ENCODE measurements around the gene NAA80.
"Not testable (repeated sequence)": the region's sequence is repeated elsewhere in the genome, so short reads cannot be mapped to it uniquely, and the experiment has no call there.

The NAA80 gene

DNA sequence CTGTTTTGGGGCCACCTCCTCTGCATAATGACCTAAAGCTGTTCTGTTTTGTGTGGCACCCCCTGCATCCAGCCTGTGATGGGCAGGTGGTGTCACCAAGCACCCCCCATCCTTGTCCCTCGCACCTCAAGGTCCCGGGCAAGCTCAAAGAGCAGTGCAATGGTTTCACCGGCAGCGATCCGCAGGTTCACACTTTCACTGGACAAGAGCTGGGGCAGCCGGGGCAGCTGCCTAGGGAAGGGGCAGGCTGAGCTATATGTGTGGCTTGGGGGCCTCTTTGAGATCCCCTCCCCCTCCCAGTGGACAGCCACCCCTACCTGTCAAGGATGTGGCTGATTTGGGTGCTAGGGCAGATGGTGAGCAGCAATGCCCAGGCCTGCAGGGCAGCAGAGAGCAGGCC is 10.1 kb downstream of the NAA80 start:
- no peak for DNase-seq (ENCODE audit: low spot score)

DNA sequence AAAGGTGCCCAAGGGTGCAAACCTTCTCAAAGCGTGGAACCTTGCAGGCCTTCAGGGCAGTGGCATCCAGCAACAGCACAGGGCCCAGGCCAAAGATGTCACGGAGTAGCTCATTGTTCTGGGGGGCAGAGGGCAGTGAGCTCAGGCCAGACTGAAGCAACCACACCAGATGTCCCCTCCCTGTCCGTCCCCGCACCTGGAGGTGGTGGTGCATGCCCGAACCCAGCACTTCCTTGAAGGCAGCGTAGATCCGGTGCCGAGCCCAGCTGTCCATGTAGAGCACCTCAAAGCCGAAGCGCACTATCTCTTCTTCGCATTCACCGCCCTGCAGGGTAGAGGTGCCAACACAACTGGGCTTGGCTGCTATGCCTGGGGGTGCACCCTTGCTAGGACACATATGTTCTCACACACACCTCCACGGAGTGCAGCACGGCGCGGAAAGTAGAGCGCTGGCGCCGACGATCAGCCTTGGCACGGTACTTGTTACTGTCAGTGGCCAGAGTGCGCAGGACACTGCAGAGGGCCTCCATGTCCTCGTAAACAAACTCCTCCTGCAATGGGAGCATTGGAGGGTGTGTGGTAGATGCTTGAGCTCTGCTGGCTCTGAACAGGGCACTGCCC is 10.7 kb downstream of the NAA80 start:
- DNase-seq (ENCODE audit: low spot score): no peak

GRCh38 chr3:50287262-50287661 is 11.9 kb downstream of the NAA80 start:
- no peak for DNase-seq (ENCODE audit: low spot score)

- no peak for DNase-seq (ENCODE audit: low spot score)
These were observed 12.6 kb downstream of the NAA80 start for GRCh38 chr3:50286322-50287227.

GRCh38 chr3:50284121-50284520 is 15.1 kb downstream of the NAA80 start:
- not testable (repeated sequence) for DNase-seq (ENCODE audit: low spot score)

DNA sequence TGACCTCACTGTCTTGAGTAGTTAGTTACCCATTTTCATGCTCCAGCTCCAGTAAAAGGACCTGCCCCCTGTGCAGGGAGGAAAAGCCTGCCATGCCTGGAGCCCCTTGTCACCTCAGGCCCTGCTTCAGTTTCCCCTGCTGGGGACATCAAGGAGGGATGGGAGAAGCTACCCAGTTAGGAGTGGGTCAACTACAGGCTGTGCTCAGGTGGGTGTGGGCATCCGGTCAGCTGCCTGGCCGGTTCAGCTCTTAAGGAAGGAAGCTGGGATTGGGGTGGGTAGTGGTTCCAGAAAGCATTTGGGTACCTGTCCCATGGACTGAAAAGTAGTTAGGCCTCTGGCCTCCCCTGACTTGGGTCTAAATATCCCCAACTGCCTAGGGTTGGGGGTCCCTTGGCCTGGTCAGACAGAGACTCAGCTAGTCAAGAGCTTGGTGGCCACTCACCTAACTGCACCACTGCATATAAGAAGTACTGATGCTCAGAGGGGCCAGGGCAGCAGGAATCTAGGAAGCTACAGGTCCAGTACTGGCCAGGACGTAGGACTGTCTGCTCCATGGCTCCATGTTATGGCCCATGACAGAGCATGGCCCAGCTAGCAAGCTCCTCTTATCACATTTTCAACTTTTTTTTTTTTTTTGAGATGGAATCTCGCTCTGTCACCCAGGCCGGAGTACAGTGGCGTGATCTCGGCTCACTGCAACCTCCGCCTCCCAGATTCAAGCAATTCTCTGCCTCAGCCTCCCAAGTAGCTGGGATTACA is 19.8 kb downstream of the NAA80 start:
- DNase-seq (ENCODE audit: low spot score): no peak

GRCh38 chr3:50278880-50279224 is 20.4 kb downstream of the NAA80 start, which contains the start of gene LSMEM2:
LSMEM2 (plus strand) TSS chr3:50279087; CDS start chr3:50279114, 27 bp downstream.
- no peak for DNase-seq (ENCODE audit: low spot score)

DNA sequence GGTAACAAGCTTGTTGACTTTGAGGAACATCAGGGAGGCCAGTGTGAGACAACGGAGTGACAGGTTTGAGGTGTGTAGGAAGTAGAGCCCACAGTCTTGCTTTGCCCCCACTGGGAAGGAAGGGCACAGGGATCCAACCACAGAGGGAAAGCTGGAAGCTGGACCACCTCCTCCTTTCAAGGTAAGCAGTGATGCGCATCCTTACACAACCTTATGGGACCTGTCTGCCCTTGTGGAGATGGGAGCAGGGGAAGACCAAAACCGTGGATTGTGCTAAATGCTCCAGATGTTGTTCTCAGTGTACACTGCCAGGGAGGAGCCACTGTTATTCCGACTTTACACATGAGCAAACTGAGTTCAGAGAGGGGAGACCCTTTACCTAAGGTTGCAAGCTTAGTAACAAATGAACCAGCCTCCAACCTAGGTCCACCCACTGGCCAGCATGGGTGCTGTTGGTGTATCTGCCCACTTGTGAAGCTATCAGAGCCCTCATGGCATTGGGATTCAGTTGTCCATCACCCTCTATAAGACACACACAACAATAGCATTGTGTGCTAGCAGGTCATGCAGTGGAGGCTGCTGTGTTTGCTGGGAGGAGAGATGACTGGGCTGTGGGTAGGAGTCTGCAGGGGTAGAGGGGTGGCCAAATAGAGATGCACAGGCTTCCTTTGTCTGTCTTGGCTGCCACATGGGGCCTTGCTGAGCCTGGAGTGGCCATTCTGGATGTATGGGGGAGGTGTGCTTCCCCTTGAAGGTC is 20.9 kb downstream of the NAA80 start:
- no peak for DNase-seq (ENCODE audit: low spot score)

DNA sequence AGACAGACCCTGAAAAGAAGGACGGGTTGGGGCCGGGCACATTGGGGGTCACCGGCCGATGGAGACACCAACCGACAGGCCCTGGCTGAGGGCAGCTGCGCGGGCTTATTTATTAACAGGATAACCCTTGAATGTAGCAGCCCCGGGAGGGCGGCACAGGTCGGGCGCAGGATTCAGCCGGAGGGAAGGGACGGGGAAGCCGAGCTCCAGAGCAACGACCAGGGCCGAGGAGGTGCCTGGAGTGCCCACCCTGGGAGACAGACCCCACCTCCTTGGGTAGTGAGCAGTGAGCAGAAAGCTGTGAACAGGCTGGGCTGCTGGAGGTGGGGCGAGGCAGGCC is 22.5 kb downstream of the NAA80 start:
- no peak for DNase-seq (ENCODE audit: low spot score)

DNA sequence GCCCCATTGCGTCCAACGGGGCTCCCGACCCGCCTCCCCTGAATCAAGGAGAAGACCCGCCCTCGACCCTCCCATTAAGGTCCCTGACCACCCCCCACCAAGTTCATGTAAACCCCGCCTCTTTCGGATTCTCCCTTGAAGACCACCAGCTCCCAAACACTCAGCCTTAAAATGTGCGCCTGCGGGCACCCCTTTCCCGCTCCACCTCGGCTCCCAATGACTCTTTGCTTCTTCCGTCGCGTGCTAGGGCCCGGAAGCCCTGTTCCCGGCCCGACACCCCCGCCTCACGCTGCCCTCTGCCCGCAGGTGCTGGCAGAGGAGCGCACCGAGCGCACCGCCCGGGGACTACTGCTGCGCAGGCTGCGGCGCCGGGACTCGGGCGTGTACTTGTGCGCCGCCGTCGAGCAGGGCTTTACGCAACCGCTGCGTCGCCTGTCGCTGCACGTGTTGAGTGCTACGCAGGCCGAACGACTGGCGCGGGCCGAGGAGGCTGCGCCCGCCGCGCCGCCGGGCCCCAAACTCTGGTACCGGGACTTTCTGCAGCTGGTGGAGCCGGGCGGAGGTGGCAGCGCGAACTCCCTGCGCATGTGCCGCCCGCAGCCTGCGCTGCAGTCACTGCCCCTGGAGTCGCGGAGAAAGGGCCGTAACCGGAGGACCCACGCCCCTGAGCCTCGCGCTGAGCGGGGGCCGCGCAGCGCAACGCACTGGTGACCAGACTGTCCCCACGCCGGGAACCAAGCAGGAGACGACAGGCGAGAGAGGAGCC is 23.0 kb downstream of the NAA80 start:
- no peak for DNase-seq (ENCODE audit: low spot score)

GRCh38 chr3:50275141-50275995 is 23.8 kb downstream of the NAA80 start:
- DNase-seq (ENCODE audit: low spot score): no peak

- peak; percentile 77 for DNase-seq (ENCODE audit: low spot score)
These were observed 24.7 kb downstream of the NAA80 start for GRCh38 chr3:50274371-50275104.

DNA sequence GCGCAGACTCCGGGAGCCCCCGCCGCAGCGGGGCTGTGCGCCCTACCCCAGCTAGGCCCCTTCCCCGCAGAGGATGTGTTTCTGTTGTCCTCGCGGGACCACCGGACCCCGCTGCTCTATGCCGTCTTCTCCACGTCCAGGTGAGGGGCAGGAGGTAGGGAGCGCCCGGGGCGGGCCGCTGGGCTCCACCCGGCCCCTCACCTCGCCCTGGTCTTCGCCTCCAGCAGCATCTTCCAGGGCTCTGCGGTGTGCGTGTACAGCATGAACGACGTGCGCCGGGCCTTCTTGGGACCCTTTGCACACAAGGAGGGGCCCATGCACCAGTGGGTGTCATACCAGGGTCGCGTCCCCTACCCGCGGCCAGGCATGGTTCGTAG is 25.5 kb downstream of the NAA80 start:
- DNase-seq (ENCODE audit: low spot score): no peak

GRCh38 chr3:50272911-50273688 is 26.1 kb downstream of the NAA80 start:
- peak; percentile 81 for DNase-seq (ENCODE audit: low spot score)

DNA sequence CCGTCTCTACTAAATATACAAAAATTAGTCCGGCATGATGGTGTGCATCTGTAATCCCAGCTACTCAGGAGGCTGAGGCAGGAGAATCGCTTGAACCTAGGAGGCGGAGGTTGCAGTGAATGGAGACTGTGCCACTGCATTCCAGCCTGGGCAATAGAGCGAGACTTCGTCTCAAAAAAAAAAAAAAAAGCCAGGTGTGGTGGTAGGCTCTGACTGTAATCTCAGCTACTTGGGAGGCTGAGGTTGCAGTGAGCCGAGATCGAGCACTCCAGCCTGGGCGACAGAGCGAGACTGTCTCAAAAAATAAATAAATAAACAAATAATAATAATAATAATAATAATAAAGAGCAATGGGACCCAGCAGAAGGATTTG is 26.7 kb downstream of the NAA80 start:
- not testable (repeated sequence) for DNase-seq (ENCODE audit: low spot score)

- no peak for DNase-seq (ENCODE audit: low spot score)
These were observed 27.8 kb downstream of the NAA80 start for GRCh38 chr3:50271314-50271936.

DNA sequence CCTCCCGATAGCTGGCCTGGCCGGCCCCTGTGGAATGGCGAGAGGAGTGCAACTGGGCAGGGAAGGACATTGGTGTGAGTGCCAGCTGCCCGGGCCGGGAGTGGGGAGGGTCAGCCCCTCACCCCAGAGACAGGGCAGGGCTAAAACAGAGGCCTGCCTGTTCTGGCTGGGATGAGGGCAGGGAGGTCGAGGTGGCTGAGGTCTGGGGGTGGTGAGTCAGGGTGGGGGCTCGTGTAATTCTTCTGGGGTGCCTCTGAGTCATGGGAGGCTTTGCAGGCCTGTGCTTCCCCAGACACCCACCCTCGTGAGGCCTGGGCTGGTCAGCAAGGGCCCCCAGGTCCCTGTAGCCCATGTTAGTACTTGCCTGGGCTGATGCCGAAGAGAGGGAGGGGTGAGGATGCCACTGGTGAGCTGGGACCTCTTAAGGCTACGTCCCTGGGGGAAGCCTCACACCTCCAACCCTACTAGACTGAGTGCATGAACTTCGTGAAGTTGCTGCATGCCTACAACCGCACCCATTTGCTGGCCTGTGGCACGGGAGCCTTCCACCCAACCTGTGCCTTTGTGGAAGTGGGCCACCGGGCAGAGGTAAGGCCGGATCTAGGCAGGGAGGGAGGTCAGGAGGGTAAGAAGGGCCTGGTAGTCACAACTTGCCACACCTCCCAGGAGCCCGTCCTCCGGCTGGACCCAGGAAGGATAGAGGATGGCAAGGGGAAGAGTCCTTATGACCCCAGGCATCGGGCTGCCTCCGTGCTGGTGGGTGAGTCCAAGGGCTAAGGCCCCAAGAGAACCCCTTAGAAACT is 28.6 kb downstream of the NAA80 start:
- no peak for DNase-seq (ENCODE audit: low spot score)

DNA sequence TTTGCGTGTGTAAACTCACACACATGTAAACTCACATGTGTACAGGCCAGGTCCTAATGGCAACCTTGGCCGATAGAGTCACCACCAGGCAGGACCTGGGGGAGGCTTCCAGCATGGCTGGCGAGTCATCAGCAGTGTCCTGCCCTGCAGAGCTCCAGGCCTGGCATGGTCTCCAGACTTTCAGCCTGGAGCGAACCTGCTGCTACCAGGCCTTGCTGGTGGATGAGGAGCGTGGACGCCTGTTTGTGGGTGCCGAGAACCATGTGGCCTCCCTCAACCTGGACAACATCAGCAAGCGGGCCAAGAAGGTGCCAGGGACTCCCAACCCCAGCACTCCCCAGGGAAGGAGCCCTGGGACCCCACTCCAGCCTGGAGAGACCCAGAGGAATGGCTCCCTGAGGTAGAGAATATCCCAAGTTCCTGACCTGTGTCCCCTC is 29.2 kb downstream of the NAA80 start:
- DNase-seq (ENCODE audit: low spot score): no peak

All from hematopoietic multipotent progenitor cell treated with erythropoietin and hydrocortisone succinate and interleukin-3 and kit ligand, for 15 days (in vitro differentiated cells).